ENCODE measurements around the gene ZBTB34.

Gene ZBTB34

GRCh38 chr9:126894052-126894603 is 33.7 kb downstream of the ZBTB34 start:
- H4K20me1 ChIP-seq (ENCODE audit: control insufficient read depth, insufficient read depth, low read depth, low read length), result no peaks in the 10 kb centered on the region
- no peaks in the 10 kb centered on the region for H3K4me1 ChIP-seq (ENCODE audit: control insufficient read depth, low read length)
- H3K27ac ChIP-seq (ENCODE audit: low read depth, low read length), result no peak overlapping the region
- no peak overlapping the region for H3K4me3 ChIP-seq (ENCODE audit: low read length)
- H3K36me3 ChIP-seq (ENCODE audit: control insufficient read depth, low read length), result no peaks in the 10 kb centered on the region
- no peaks in the 10 kb centered on the region for H3F3A ChIP-seq (ENCODE audit: control insufficient read depth, insufficient read depth)
- H3K9me2 ChIP-seq (replicated peaks; ENCODE audit: control insufficient read depth, low read length), result no peaks in the 10 kb centered on the region
- no peak overlapping the region for H3K4me2 ChIP-seq (ENCODE audit: low read length)
- no peaks in the 10 kb centered on the region for H3K79me2 ChIP-seq (ENCODE audit: control insufficient read depth, low read length)
- H3K9me3 ChIP-seq (ENCODE audit: control insufficient read depth, insufficient read depth, low read length), result no peaks in the 10 kb centered on the region
- TF ChIP-seq, protein P1, sequence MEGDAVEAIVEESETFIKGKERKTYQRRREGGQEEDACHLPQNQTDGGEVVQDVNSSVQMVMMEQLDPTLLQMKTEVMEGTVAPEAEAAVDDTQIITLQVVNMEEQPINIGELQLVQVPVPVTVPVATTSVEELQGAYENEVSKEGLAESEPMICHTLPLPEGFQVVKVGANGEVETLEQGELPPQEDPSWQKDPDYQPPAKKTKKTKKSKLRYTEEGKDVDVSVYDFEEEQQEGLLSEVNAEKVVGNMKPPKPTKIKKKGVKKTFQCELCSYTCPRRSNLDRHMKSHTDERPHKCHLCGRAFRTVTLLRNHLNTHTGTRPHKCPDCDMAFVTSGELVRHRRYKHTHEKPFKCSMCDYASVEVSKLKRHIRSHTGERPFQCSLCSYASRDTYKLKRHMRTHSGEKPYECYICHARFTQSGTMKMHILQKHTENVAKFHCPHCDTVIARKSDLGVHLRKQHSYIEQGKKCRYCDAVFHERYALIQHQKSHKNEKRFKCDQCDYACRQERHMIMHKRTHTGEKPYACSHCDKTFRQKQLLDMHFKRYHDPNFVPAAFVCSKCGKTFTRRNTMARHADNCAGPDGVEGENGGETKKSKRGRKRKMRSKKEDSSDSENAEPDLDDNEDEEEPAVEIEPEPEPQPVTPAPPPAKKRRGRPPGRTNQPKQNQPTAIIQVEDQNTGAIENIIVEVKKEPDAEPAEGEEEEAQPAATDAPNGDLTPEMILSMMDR (IDR thresholded peaks at IDR 0.05; ENCODE audit: low read depth, low read length, poor library complexity, severe bottlenecking), result no peak
- no peak for TF ChIP-seq EZH2phosphoT487 (IDR thresholded peaks at IDR 0.05; ENCODE audit: borderline replicate concordance, low read length)
- no peaks in the 10 kb centered on the region for H3K27me3 ChIP-seq (ENCODE audit: control insufficient read depth, low read length)

GRCh38 chr9:126902210-126902609 is 41.8 kb downstream of the ZBTB34 start:
- H3K27ac ChIP-seq (ENCODE audit: low read depth, low read length), result no peak overlapping the region
- H3K9me2 ChIP-seq (replicated peaks; ENCODE audit: control insufficient read depth, low read length), result no peaks in the 10 kb centered on the region
- no peaks in the 10 kb centered on the region for H3F3A ChIP-seq (ENCODE audit: control insufficient read depth, insufficient read depth)
- peaks cover 1% of the 10 kb centered on the region for H3K27me3 ChIP-seq (ENCODE audit: control insufficient read depth, low read length)
- no peaks in the 10 kb centered on the region for H4K20me1 ChIP-seq (ENCODE audit: control insufficient read depth, insufficient read depth, low read depth, low read length)
- H3K4me2 ChIP-seq (ENCODE audit: low read length), result no peak overlapping the region
- peaks cover 5% of the 10 kb centered on the region; the same call in 1 of the 2 replicates for H3K9me3 ChIP-seq (ENCODE audit: control insufficient read depth, insufficient read depth, low read length)
- no peaks in the 10 kb centered on the region for H3K79me2 ChIP-seq (ENCODE audit: control insufficient read depth, low read length)
- TF ChIP-seq EZH2phosphoT487 (IDR thresholded peaks at IDR 0.05; ENCODE audit: borderline replicate concordance, low read length), result no peak
- TF ChIP-seq, protein P1 (IDR thresholded peaks at IDR 0.05; ENCODE audit: low read depth, low read length, poor library complexity, severe bottlenecking), result no peak
- no peak overlapping the region for H3K4me3 ChIP-seq (ENCODE audit: low read length)
- no peaks in the 10 kb centered on the region for H3K36me3 ChIP-seq (ENCODE audit: control insufficient read depth, low read length)
- no peaks in the 10 kb centered on the region for H3K4me1 ChIP-seq (ENCODE audit: control insufficient read depth, low read length)

GRCh38 chr9:126904586-126904985 is 44.1 kb downstream of the ZBTB34 start:
- Histone ChIP-seq H3K9me3 (ENCODE audit: control insufficient read depth, insufficient read depth, low read length) (peaks cover 5% of the 10 kb centered on the region; the same call in 1 of the 2 replicates), H3K36me3 (ENCODE audit: control insufficient read depth, low read length) (no peaks in the 10 kb centered on the region), H4K20me1 (ENCODE audit: control insufficient read depth, insufficient read depth, low read depth, low read length) (no peaks in the 10 kb centered on the region), H3K4me2 (ENCODE audit: low read length) (no peak overlapping the region), H3K79me2 (ENCODE audit: control insufficient read depth, low read length) (no peaks in the 10 kb centered on the region), H3K27me3 (ENCODE audit: control insufficient read depth, low read length) (peaks cover 20% of the 10 kb centered on the region), H3K27ac (ENCODE audit: low read depth, low read length) (no peak overlapping the region), H3K9me2 (replicated peaks; ENCODE audit: control insufficient read depth, low read length) (no peaks in the 10 kb centered on the region), H3K4me1 (ENCODE audit: control insufficient read depth, low read length) (no peaks in the 10 kb centered on the region), H3F3A (ENCODE audit: control insufficient read depth, insufficient read depth) (no peaks in the 10 kb centered on the region), H3K4me3 (ENCODE audit: low read length) (no peak overlapping the region)
- TF ChIP-seq, protein P1 (IDR thresholded peaks at IDR 0.05; ENCODE audit: low read depth, low read length, poor library complexity, severe bottlenecking), result no peak
- no peak for TF ChIP-seq EZH2phosphoT487 (IDR thresholded peaks at IDR 0.05; ENCODE audit: borderline replicate concordance, low read length)

Measured in DOHH2 (cell line).